CD14-positive monocyte (primary cell): Measurements from ENCODE around the gene S100B. TPM values are rescaled to one million over a fixed set of nuclear protein-coding genes. Genes with fewer than 3 reads are reported as not detected.

Experiments
- DNase-seq, 3 donors: peaks; one replicate each; pipeline ENCODE4 v3.0.0-alpha.2; 2011 to 2022
- H2AFZ ChIP-seq: 2 replicates; pipeline ENCODE4 v1.6.0; 2012; ENCODE audit warnings: mild to moderate bottlenecking, low read depth, low read length, inconsistent platforms; ENCODE audit not compliant: insufficient read depth, poor library complexity, severe bottlenecking
- H3K27ac ChIP-seq, 2 donors: 1 replicate in 1 of 2; 2 replicates in 1 of 2; pipeline ENCODE4 v1.5.1; 2012 to 2013; ENCODE audit warnings: low read length in 2 of 2, control low read depth in 1 of 2, inconsistent platforms in 1 of 2, low read depth in 1 of 2, mild to moderate bottlenecking in 1 of 2
- H3K27me3 ChIP-seq, 2 donors: one replicate each; pipeline versions ENCODE4 v1.6.0 to v1.6.1; 2011 to 2013; ENCODE audit warnings: low read length in 2 of 2; ENCODE audit not compliant: control insufficient read depth in 2 of 2, insufficient read depth in 2 of 2
- H3K36me3 ChIP-seq, 2 donors: replicated peaks in 1 of 2; 1 replicate in 1 of 2; 2 replicates in 1 of 2; pipeline versions ENCODE4 v1.5.1 to v1.6.1; 2012 to 2013; ENCODE audit warnings: low read length in 2 of 2, control low read depth in 1 of 2, inconsistent platforms in 1 of 2, mild to moderate bottlenecking in 1 of 2; ENCODE audit not compliant: insufficient read depth in 2 of 2, control insufficient read depth in 1 of 2
- H3K4me1 ChIP-seq, 2 donors: 1 replicate in 1 of 2; 2 replicates in 1 of 2; pipeline versions ENCODE4 v1.5.1 to v1.6.1; 2012 to 2013; ENCODE audit warnings: low read length in 2 of 2, control low read depth in 1 of 2, inconsistent platforms in 1 of 2, mild to moderate bottlenecking in 1 of 2, moderate library complexity in 1 of 2; ENCODE audit not compliant: insufficient read depth in 2 of 2, control insufficient read depth in 1 of 2
- H3K4me2 ChIP-seq: replicated peaks from 2 replicates; pipeline ENCODE3; 2012; ENCODE audit warnings: low read length, moderate library complexity, mild to moderate bottlenecking; ENCODE audit not compliant: poor library complexity, severe bottlenecking; ENCODE audit errors: extremely low read depth
- H3K4me3 ChIP-seq, 3 experiments: fragments of 200-600 bp in 1 of 3; sonication (generic) in 1 of 3; replicated peaks in 1 of 3; 1 replicate in 2 of 3; 2 replicates in 1 of 3; pipeline ENCODE4 v1.5.1; 2011 to 2013; ENCODE audit warnings: low read length in 3 of 3, mild to moderate bottlenecking in 3 of 3, control low read depth in 2 of 3, low read depth in 2 of 3, inconsistent platforms in 1 of 3, moderate library complexity in 1 of 3
- H3K79me2 ChIP-seq: 2 replicates; pipeline ENCODE4 v1.6.0; 2012; ENCODE audit warnings: mild to moderate bottlenecking, control low read depth, inconsistent platforms, low read length, moderate library complexity; ENCODE audit not compliant: insufficient read depth
- H3K9ac ChIP-seq: 2 replicates; pipeline ENCODE4 v1.6.0; 2017; ENCODE audit warnings: low read length, mild to moderate bottlenecking; ENCODE audit not compliant: insufficient read depth, poor library complexity, severe bottlenecking
- H3K9me3 ChIP-seq, 2 donors: replicated peaks in 1 of 2; 1 replicate in 1 of 2; 2 replicates in 1 of 2; pipeline versions ENCODE4 v1.5.1 to v1.6.1; 2012 to 2013; ENCODE audit warnings: low read length in 2 of 2, control low read depth in 1 of 2; ENCODE audit not compliant: control insufficient read depth in 1 of 2, insufficient read depth in 1 of 2
- H4K20me1 ChIP-seq: 2 replicates; pipeline ENCODE4 v1.6.0; 2012; ENCODE audit warnings: mild to moderate bottlenecking, low read length, control low read depth, moderate library complexity; ENCODE audit not compliant: insufficient read depth
- H3K27ac Mint-ChIP-seq, 7 donors: one replicate each; pipeline ENCODE4 v1.8.0; 2020; ENCODE audit warnings: mild to moderate bottlenecking in 7 of 7, mixed read lengths in 7 of 7, moderate library complexity in 6 of 7, inconsistent platforms in 2 of 7
- H3K27me3 Mint-ChIP-seq, 3 donors: one replicate each; pipeline ENCODE4 v1.8.0; 2021 to 2022; ENCODE audit warnings: low read depth in 3 of 3, mild to moderate bottlenecking in 3 of 3, mixed read lengths in 3 of 3, moderate library complexity in 3 of 3, inconsistent platforms in 1 of 3
- H3K36me3 Mint-ChIP-seq, 2 donors: one replicate each; pipeline ENCODE4 v1.8.0; 2020; ENCODE audit warnings: mixed read lengths in 2 of 2, inconsistent platforms in 1 of 2, mild to moderate bottlenecking in 1 of 2
- H3K4me1 Mint-ChIP-seq: one replicate; pipeline ENCODE4 v1.8.0; 2020; ENCODE audit warnings: mild to moderate bottlenecking, mixed read lengths
- H3K4me3 Mint-ChIP-seq, 2 donors: one replicate each; pipeline ENCODE4 v1.8.0; 2020; ENCODE audit warnings: mild to moderate bottlenecking in 2 of 2, mixed read lengths in 2 of 2, moderate library complexity in 1 of 2
- H3K9me3 Mint-ChIP-seq, 7 donors: one replicate each; pipeline ENCODE4 v1.8.0; 2020 to 2022; ENCODE audit warnings: mixed read lengths in 7 of 7, mild to moderate bottlenecking in 6 of 7, moderate library complexity in 6 of 7, inconsistent platforms in 2 of 7
- CTCF ChIP-seq: fragments of 200-600 bp; IDR thresholded peaks from one replicate; pipeline ENCODE4 v1.8.0; 2022; ENCODE audit warnings: antibody characterized with exemption, mild to moderate bottlenecking
- WGBS: methylation state at CpG from one replicate; pipeline ENCODE4 v1.1.5; 2013; ENCODE audit warnings: missing lambda C conversion rate; ENCODE audit not compliant: insufficient coverage; 5-methylcytosine and 5-hydroxymethylcytosine counted together
- intact Hi-C, 2 donors: fragments of 100-400 bp; cut with micrococcal nuclease; formaldehyde crosslinking; loops; one replicate each; pipeline versions ENCODE4 v1.15.0 to v1.15.1; 2023
- polyA plus RNA-seq, 3 donors: library from polyadenylated mRNA; depleted of rRNA in 1 of 3; unstranded in 2 of 3; stranded (reverse) in 1 of 3; fragments of 300-500 nt in 2 of 3; fragments of >200 nt in 1 of 3; fragmentation: Illumina TruSeq in 2 of 3; gene quantifications; 1 replicate in 2 of 3; 2 replicates in 1 of 3; pipeline ENCODE4 v1.2.3, GENCODE V29; 2012 to 2021

The S100B gene
- polyA plus RNA-seq, 3 donors, result 0.59 to 1.4 (median 0.67) TPM

GRCh38 chr21:46650476-46651098, 45.7 kb upstream of the S100B start:
- H3K9me3 Mint-ChIP-seq, result peaks cover 9 to 35% (median 21%) of the 10 kb centered on the region in 7 donors
- no peak for DNase-seq
- intact Hi-C loops, result no loop called here
- peaks cover 12 to 31% of the 10 kb centered on the region in 2 donors for H3K9me3 ChIP-seq
- no peak overlapping the region for H3K4me2 ChIP-seq
- peaks cover 26% of the 10 kb centered on the region for H3K79me2 ChIP-seq
- no peak overlapping the region for H3K4me3 Mint-ChIP-seq
- peak overlapping the region in 3 of 7 donors; percentile 1 to 59 (median 26) for H3K27ac Mint-ChIP-seq
- over 99% methylated on average over 14 of the region's 14 CpGs for WGBS
- H4K20me1 ChIP-seq, result peaks cover 59% of the 10 kb centered on the region
- H3K27me3 ChIP-seq, result no peaks in the 10 kb centered on the region
- H3K27me3 Mint-ChIP-seq, result no peaks in the 10 kb centered on the region
- peaks cover 96 to 99% of the 10 kb centered on the region in 2 donors for H3K36me3 Mint-ChIP-seq
- H3K4me3 ChIP-seq, result no peak overlapping the region
- no peaks in the 10 kb centered on the region for H3K4me1 Mint-ChIP-seq
- TF ChIP-seq CTCF, result no peak
- H3K27ac ChIP-seq, result no peak overlapping the region
- H3K9ac ChIP-seq, result no peak overlapping the region
- no peaks in the 10 kb centered on the region for H3K4me1 ChIP-seq
- H3K36me3 ChIP-seq, result peaks cover 98 to 100% of the 10 kb centered on the region in 2 donors
- no peak overlapping the region for H2AFZ ChIP-seq

GRCh38 chr21:46649356-46649755, 44.5 kb upstream of the S100B start:
- Mint-ChIP-seq H3K27ac (peak overlapping the region in 1 of 7 donors; percentile 41), H3K36me3 (peaks cover 96 to 100% of the 10 kb centered on the region in 2 donors), H3K4me1 (no peaks in the 10 kb centered on the region), H3K4me3 (no peak overlapping the region), H3K27me3 (no peaks in the 10 kb centered on the region), H3K9me3 (peaks cover 4 to 28% (median 15%) of the 10 kb centered on the region in 7 donors)
- H3K27ac ChIP-seq, result no peak overlapping the region
- no peak overlapping the region for H3K4me3 ChIP-seq
- H3K79me2 ChIP-seq, result peaks cover 26% of the 10 kb centered on the region
- H4K20me1 ChIP-seq, result peaks cover 68% of the 10 kb centered on the region
- DNase-seq, result no peak
- H3K27me3 ChIP-seq, result no peaks in the 10 kb centered on the region
- no peak overlapping the region for H2AFZ ChIP-seq
- TF ChIP-seq CTCF, result no peak
- no peak overlapping the region for H3K4me2 ChIP-seq
- peaks cover 12 to 18% of the 10 kb centered on the region in 2 donors for H3K9me3 ChIP-seq
- no peaks in the 10 kb centered on the region for H3K4me1 ChIP-seq
- intact Hi-C loops, result no loop called here
- 98% methylated on average over 18 of the region's 19 CpGs for WGBS
- peaks cover 99 to 100% of the 10 kb centered on the region in 2 donors for H3K36me3 ChIP-seq
- H3K9ac ChIP-seq, result no peak overlapping the region
